ENCODE results near the gene ATP6AP2.
"Not testable (repeated sequence)": the region's sequence is repeated elsewhere in the genome, so short reads cannot be mapped to it uniquely, and the experiment has no call there.

Gene ATP6AP2, protein sequence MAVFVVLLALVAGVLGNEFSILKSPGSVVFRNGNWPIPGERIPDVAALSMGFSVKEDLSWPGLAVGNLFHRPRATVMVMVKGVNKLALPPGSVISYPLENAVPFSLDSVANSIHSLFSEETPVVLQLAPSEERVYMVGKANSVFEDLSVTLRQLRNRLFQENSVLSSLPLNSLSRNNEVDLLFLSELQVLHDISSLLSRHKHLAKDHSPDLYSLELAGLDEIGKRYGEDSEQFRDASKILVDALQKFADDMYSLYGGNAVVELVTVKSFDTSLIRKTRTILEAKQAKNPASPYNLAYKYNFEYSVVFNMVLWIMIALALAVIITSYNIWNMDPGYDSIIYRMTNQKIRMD

DNA sequence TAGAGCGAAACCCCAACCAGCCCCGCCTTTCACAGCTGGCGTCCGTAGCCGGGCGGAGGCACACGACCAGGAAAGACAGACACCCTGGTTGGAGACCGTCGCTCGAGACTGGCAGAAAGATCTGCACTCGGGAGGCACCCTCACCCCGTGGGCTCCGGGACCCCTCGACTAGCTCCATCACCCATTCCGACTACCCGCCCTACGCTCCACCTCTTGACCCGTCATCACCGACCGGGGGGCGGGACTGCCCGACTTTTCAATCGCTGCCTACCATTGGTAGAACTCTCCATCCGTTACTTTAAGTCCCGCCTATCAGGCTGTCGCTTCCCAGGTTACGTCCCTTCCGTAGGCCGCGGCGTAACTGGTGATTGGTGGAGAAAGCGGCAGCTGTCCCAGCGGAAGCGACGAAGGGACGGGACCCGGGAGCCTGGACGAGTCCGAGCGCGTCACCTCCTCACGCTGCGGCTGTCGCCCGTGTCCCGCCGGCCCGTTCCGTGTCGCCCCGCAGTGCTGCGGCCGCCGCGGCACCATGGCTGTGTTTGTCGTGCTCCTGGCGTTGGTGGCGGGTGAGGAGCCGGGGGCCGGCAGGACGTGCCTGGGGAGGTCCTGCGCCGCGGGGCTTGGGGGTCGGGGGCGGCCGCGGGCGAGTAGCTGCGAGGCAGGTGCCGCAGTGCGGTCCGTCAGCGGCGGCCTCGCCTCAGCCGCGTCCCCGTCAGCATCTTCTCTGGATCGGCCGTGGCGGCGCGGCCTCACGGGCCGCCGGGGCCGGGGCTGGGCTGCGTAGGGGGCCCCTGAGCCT lies at the start of gene ATP6AP2:
Gene ATP6AP2 (plus strand): TSS at position 434 of the 799 bp plus-strand sequence. CDS start 96 bp downstream, at position 530.
- peak; percentile 92 for DNase-seq

DNA sequence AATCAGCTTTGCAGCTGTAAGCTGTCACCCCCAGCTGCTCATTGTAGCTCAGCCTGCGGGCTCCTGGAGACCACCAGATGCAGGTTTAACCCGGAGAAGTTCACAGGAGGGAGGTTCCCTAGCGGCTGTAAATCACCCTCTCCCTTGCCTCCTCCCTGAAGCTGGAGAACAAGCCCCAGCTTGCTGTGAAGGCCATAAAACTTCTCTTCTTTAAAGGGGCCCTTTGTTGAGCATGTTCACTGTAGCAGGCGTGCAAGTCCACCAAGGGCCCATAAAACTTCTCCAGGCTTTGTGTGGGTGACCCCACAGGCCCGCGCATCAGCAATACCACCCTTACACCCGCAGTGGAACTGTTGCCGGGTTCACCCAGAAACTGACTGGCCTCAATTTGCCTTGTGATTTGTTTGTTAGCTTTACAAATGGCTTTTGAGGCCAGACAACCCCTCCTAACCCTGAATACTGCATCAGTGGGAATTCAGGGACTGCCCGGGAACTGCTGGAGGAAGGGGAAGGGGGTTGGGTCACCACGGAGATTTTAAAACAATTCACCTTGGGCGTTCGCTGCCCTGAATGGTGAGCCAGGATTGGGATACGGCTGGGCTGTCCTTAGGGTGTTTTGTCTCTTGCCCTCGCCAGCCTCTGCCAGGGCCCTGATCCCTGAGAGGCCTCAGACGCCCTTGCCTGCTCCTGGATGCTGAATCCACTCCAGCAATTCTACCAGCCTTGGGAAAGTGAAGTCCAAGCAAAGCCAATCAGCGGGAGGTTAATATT lies 49.5 kb upstream of the ATP6AP2 start:
- no peak for DNase-seq

DNA sequence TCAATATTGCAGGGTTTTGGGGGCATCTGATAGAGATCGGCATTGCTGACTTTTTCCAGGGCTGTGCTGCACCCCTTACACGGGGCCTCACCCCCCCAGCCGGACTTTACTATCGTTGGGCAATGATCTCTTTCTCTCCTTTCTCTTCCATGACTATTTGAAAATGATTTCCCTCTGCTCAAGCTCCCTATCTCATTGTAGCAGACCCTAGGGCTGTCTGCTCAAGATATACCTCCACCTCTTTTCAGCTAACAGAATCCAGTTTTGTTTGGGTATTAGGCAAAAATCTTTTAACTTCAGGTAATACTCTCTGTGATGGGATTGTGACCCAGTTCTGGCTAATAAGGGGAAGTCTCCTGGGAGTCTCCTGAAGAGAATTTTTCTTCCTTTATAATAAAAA lies 43.5 kb upstream of the ATP6AP2 start:
- DNase-seq: no peak

DNA sequence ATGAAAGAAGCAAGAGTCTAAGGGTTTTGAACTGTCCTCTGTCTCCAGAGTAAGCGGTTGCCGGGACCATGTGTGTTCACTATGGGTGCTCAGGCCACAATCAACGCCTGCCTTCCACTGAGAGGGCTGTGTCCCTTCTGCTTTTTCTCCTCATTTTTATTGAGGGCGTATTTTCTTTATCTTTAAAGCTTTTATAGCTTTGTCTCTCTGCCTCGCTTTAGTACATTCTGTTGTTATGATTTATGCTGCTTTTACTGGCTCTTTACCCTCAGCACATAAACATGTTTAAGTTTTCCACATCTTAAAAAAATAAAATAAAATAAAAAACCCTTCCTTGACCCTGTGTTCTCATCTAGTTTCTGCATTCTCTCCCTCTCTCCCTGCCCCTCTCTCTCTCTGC lies 42.4 kb upstream of the ATP6AP2 start:
- no peak for DNase-seq

DNA sequence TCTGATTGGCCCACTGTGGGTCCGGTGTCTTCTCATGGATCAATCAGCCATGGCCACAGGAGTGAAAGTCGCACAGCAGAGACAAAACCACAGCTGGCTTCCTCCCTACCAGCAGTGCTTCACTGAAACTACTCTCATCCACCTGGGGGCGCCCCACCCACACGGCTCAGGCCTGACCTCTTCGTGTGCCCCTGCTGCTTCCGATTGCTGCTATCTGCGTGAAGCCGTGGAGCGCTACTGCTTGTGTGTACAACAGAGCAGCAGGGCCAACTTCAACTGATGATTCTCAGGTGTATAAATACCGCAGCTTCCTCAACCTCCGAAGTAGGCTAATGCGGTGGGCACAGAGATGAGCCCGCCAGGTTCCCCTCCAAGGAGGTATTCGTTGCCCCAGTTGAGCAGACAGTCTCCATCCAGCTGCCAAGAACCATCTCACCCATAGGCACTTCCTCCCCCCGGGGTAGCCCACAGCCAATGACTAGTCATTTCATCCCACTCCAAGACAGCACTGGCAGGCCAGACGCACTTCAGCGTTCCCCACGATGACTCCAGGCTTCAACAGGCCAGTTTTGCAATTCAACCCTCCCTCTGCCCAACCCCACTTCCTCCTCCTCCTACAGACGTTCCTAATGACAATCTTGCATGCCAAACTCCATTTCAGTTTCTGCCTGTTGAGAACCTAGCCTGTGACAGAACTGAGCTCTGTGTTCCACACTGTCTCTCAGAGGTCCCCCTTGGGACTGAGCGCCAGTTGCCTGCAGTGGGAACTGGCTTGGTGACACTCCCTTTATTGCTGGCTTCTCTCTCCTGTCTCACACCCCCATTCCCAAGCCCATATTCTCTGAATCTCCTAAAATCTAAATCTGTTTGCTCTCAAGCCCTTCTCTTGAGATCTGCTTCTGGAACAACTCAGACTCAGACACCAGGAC lies 41.3 kb upstream of the ATP6AP2 start:
- no peak for DNase-seq

DNA sequence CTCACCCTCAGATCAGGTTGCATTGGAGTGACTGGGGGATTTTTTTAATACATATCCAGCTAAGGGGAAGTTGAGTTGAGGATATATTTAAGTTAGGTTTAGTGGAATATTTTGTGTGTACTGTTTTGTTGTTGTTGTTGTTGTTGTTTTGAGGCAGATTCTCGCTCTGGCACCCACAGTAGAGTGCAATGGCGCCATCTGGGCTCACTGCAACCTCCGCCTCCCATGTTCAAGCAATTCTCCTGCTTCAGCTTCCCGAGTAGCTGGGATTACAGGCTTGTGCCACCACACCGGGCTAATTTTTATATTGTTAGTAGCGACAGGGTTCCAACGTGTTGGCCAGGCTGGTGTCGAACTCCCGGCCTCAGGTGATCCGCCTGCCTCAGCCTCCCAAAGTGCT lies 38.6 kb upstream of the ATP6AP2 start:
- no peak for DNase-seq

DNA sequence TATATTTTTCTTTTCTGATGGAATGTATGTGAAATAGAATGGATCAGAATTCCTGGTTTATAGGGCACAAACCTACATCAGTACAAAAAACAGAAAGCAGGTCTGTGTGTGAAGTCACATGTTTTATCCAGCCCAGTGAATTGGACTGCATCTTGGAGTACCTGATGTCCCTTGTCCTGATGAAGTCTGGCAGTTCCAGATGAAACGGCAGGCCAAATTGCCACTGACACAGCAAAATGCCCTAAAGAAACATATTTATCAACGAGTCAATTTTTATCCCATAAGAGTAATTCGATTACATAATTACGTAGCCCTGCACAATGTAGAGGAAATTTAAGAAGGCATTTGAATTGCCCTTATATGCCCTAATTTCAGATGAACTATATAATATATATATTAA lies 37.8 kb upstream of the ATP6AP2 start:
- DNase-seq: no peak

DNA sequence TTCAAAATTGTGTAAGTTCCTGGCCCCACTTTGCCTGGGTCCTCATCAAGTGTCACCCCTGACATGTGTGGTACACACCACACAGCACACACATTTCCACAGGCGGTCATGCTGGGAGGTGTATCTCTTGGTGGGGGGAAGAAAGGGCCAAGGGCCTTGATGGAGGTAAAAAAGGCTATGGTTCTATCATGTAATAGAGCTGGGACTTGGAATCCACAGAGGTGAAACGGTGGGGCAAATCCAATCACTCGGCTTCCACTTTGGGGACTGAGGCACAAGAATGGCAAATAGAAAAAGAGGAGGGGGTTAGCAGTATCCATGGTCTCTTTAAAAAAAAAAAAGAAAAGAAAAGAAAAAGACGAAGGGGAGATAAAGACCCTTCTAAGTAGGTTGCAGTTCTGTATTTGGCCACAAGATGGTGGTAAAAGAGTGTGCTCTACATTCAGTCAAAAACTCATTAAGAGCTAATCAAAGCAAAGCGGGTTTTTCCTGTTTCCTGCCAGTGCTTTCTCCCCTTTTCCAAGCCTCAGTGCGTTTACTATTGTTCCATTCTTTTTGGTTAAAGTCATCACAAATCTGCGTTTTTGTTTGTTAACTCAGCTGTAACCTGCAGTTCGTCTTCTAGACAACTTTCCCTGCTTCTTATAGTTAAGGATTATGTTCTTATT lies 37.0 kb upstream of the ATP6AP2 start:
- DNase-seq: peak; percentile 54

DNA sequence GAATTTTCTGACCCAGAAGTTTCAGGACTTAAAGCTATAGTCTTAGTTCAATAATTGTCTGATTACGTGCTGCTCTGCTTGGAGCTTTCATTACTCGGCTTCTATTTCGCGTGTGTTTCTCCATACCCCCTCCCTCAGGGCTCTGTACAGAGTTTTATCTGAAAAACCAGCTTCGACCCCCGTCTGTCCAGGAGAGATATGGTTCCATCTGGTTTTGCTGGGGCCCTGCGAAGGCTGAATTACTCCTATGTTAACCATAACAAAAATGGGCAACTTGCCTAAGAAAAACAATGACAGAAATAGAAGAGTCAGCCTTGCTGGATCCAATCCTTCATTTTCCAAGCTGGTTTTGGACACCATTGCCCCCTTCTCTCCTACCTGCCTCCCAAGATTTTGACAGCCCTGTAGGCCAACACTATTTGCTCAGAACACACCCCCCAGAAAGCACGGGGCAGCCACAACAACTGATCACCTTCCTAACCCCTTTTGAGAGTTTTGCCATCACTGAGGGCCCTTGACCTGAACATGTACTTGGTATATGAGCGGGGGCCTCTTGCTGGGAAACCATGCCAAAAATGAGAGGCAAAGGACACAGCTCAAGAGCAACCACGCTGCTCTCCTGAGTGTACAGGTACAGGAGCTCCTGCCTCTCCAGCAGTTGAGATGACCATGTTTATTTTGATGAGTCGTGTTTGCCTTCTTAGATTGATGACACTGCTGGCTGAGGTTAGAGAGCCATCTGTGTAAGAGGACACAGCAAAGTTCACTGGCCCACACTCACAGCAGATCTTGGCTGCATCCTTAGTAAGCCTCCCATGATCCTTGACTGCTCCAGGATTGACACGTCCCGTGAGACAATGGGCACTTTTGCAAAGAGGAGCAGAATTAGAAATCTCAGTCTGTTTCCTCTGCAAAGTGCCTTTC lies 36.2 kb upstream of the ATP6AP2 start:
- DNase-seq: no peak

DNA sequence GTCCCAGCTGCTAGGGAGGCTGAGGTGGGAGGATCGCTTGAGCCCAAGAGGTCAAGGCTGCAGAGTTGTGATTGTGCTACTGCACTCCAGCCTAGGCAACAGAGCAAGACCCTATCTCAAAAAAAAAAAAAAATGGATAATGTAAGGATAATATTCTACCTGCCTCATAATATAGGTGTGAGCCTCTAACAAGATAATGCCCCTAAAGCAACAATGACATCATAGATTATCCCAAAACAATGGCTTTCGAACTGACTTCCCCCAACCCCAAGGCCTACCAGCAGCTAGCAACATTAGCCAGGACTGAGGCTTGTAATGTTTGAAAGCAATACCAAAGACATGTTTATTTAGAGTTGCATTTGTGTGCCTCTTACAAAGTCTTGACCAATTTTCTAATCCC lies 33.9 kb upstream of the ATP6AP2 start:
- DNase-seq: no peak

DNA sequence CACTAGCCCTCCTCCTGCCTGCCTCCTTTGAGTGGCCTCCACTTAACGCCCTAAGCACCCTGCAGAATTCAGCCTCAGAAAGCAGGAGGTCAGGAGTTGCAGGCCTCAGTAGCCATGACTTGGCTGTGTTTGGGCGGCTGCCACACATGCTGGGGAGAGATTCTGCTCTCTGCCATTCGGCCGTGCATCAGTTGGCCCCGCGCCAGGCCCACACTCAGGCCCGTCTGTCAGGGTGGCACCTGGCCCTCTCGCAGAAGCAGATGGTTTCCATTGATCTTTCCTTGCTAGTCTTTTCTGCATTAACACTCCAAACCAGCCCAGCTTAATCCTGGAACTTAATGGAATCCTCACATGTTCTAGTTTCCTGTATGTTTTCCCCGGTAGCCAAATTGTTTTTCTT lies 30.7 kb upstream of the ATP6AP2 start:
- no peak for DNase-seq

DNA sequence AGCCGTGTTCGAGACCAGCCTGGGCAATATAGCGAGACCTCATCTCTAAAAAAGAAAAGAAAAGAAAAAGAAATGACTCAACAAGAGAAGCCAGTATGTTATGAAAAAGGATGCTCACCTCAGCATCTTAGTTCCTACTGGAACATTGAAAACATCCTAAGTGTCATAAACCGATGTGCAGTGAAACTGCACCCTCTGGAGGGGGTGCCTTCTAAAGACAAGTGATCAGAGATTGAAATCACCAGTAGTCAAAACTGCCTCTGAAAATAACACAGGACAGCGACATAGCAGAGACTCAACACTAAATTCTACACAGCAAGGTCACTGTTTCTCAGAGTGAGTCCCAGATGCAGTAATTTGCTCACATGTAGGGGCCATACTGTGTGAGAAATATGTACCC lies 28.0 kb upstream of the ATP6AP2 start:
- DNase-seq: no peak

DNA sequence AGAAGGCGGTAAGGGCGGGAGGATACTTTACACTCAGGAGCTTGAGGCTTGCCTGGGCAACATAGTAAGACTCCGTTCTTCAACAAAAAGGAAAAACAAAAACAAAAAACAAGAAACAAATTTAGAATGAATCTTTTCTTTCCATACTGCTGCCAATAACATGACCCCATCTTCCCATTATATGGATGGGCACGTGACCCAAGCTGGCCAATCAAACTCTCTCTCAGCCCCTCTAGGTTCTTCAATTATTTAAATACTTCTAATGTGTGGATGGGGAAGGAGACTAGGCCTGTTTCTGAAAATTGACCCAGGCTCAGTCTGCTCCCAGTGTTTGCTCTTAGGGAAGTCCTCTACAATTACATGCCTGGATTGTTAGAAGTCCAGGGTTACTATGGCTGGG lies 22.2 kb upstream of the ATP6AP2 start:
- DNase-seq: no peak

DNA sequence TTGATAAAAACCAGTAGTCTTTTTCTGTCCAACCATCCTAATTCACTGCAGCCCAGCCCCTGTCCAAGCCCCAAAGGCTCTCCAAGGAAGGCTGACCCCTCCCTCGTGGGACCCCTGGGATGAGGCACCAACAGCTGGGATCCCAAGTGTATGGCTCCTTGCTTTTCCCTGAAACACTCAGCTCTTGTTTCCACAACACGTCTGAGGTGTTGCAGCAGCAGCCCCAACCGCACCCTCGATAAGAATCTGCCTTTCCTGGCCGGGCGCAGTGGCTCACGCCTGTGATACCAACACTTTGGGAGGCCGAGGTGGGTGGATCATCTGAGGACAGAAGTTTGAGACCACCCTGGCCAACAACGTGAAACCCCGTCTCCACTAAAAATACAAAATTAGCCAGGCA lies 17.0 kb upstream of the ATP6AP2 start:
- no peak for DNase-seq

DNA sequence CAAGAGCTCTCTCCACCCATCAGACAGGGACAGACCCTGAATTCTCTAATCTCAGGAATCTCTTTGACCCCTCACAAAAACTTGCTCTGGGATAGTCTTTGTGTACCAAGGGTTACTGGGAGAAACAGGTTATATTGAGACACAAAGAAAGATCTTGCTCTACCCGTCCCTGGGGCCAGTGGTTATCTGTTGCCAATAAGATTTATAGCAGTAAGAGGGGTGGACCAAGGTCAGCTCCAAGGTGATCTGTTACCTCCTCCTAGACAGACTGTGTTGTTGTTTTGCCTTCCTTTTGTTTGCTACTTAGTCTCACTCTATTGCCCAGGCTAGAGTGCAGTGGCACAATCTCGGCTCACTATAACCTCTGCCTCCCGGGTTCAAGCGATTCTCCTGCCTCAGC lies 16.3 kb upstream of the ATP6AP2 start:
- no peak for DNase-seq

DNA sequence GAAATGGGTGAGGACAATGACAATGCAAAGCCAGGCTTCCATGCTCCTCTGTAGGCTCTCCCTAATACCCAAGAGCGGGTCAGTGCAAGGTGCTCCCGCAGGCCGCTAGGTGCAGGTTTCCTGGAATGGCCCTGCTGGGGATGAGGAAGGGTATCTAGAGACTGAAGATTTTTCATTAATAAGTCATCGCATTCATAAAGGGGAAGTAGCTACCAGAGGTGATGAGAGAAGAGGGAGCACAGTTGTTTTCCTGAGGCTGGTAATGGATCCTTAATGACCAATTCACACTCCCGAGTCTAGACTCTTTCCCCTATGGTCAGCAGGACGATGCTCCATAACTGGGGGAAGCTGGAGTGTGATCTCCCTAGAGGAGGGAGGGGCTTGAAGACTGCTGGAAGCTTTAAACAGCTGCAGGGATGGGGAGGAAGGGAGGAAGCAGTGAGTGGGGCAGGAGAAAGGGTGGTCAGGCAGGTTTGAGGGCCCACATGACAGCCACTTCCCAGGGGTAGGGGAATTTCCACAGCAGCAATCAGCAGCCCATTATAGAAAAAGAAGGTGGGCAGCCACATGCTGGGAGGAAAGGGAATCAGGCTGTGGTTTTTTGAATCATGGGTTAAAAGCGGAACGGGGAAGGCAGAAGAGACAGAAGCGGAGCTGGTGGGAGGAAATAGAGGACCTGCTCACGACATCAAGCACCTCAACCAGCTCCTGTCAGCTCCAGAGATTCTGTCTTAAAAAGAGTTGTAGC lies 10.2 kb upstream of the ATP6AP2 start:
- no peak for DNase-seq

DNA sequence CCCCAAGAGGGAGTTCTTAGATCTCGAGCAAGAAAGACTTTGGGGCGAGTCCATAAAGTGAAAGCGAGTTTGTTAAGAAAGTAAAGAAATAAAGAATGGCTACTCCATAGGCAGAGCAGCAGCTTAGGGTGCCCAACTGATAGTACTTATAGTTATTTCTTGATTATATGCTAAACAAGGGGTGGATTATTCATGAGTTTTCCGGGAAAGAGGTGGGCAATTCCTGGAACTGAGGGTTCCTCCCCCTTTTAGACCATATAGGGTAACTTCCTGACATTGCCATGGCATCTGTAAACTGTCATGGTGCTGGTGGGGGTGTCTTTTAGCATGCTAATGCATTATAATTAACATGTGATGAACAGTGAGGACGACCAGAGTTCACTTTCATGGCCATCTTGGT lies 9.6 kb upstream of the ATP6AP2 start:
- not testable (repeated sequence) for DNase-seq

DNA sequence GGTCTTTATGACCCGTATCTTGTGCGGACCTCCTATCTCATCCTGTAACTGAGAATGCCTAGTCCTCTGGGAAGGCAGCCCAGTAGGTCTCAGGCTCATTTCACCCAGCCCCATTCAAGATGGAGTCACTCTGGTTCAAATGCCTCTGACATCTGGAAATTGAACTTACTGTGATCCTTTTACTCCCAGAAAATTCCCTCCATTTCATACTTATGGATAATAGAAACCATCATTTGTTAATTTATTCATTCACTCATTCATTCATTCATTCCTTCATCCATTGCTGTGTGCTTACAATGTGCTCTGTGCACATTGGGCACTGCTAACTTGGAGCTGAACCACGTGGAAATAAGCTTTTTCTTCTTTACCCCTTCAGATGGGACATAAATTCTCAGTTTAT lies 9.2 kb upstream of the ATP6AP2 start:
- DNase-seq: no peak

DNA sequence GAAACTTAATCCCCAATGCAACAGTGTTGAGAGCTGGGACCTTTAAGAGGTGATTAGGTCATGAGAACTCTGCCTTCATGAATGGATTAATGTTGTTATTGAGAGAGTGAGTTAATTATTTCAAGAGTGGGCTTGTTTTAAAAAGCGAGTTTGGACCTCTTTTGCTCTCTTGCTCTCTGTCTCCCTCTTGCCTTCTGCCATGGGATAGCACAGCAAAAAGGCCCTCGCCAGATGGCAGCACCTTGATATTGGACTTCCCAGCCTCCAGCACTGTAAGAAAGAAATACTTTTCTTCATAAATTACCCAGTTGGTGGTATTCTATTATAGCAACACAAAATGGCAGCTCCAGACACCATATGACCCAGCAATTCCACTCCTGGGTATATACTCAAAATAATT lies 7.0 kb upstream of the ATP6AP2 start:
- DNase-seq: no peak

DNA sequence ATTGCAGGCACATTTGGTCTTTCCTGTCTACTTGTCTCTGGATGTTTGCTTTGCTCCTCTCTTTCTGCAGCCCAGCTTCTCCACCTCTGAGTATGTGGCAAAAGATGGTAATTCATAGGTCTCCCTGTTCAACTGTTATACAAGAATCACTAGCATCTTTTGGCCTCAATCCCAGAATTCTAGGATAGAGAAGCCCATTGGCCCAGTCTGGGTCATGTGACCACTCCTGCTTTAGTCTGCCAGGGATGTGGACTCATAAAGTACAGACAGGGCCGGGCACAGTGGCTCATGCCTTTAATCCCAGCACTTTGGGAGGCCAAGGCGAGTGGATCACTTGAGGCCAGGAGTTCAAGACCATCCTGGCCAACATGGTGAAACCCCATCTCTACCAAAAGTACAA lies 5.4 kb upstream of the ATP6AP2 start:
- DNase-seq: peak; percentile 34

Data from midbrain (tissue), 1 donor.